HCT116 (cell line): ENCODE data around the gene MYBL2. TPM values are rescaled to one million over a fixed set of nuclear protein-coding genes. Genes with fewer than 3 reads are reported as not detected.

Experiments
- ATAC-seq: fragments of 200-7000 bp; cut with Tn5 transposase; 2 replicates; pipeline ENCODE4 v1.9.1; 2020; ENCODE audit warnings: mild to moderate bottlenecking, moderate library complexity
- BruUV-seq: library from RNA; stranded (reverse); fragments of 400-500 nt; replicated peaks from 2 replicates; lab custom pipeline; 2021; lab: Mats Ljungman, UMichigan
- CTCF ChIA-PET: fragments of 300-600 bp; sonication (Branson Sonifier 250); formaldehyde crosslinking; loops from one replicate; lab custom pipeline; 2021; ENCODE audit warnings: antibody characterized with exemption; lab: Charles Lee
- POLR2A ChIA-PET: fragments of 300-600, 350-600 bp; sonication (Branson Sonifier 250); formaldehyde crosslinking; loops from one replicate; lab custom pipeline; 2021; ENCODE audit warnings: antibody characterized with exemption; lab: Charles Lee
- RAD21 ChIA-PET, 2 experiments: fragments of 300-600 bp; sonication (Branson Sonifier 250); formaldehyde crosslinking; loops; one replicate each; lab custom pipeline; 2023; ENCODE audit warnings: low total read pairs in 2 of 2; ENCODE audit not compliant: uncharacterized antibody in 2 of 2, unreplicated experiment in 2 of 2, low non-redundant PET in 1 of 2; lab: Charles Lee
- DNase-seq: peaks from one replicate; pipeline ENCODE4 v3.0.0-alpha.2; 2010; ENCODE audit warnings: low read depth, low spot score
- H2AFZ ChIP-seq: fragments of 200-600 bp; shearing (Covaris generic), sonication (generic); 2 replicates; pipeline ENCODE4 v1.6.1; 2017; ENCODE audit warnings: low read depth, mixed run types, mixed read lengths, antibody characterized with exemption, low read length; ENCODE audit not compliant: poor library complexity, severe bottlenecking
- H3K27ac ChIP-seq: 2 replicates; pipeline ENCODE4 v1.5.1; 2012; ENCODE audit warnings: low read depth, low read length
- H3K27me3 ChIP-seq: fragments of 200-600 bp; sonication (generic); 2 replicates; pipeline ENCODE4 v1.6.1; 2016; ENCODE audit warnings: mixed run types, low read length, mixed read lengths; ENCODE audit not compliant: insufficient read depth
- H3K36me3 ChIP-seq, 2 experiments: fragments of 200-500 bp in 1 of 2; fragments of 200-600 bp in 1 of 2; sonication (Bioruptor generic) in 1 of 2; sonication (generic) in 1 of 2; 2 replicates each; pipeline versions ENCODE4 v1.5.1 to v1.6.1; 2014 to 2016; ENCODE audit warnings: low read length in 2 of 2, inconsistent platforms in 1 of 2, mixed read lengths in 1 of 2, mixed run types in 1 of 2; ENCODE audit not compliant: insufficient read depth in 2 of 2, control insufficient read depth in 1 of 2
- H3K4me1 ChIP-seq, 2 experiments: fragments of 200-600 bp in 1 of 2; sonication (generic) in 1 of 2; 2 replicates each; pipeline versions ENCODE4 v1.5.1 to v1.6.1; 2012 to 2017; ENCODE audit warnings: low read length in 2 of 2, inconsistent platforms in 1 of 2, mild to moderate bottlenecking in 1 of 2, mixed read lengths in 1 of 2, mixed run types in 1 of 2, moderate library complexity in 1 of 2; ENCODE audit not compliant: insufficient read depth in 2 of 2, control insufficient read depth in 1 of 2
- H3K4me2 ChIP-seq: fragments of 200-600 bp; sonication (generic); 2 replicates; pipeline ENCODE4 v1.6.1; 2017; ENCODE audit warnings: mixed run types, low read length, mixed read lengths
- H3K4me3 ChIP-seq, 2 experiments: fragments of 200-600 bp in 1 of 2; sonication (generic) in 1 of 2; replicated peaks in 1 of 2; 2 replicates each; pipeline ENCODE4 v1.5.1; 2011 to 2016; ENCODE audit warnings: low read length in 2 of 2, control low read depth in 1 of 2, low read depth in 1 of 2, mild to moderate bottlenecking in 1 of 2, mixed read lengths in 1 of 2, mixed run types in 1 of 2
- H3K79me2 ChIP-seq: fragments of 200-600 bp; sonication (generic); 2 replicates; pipeline ENCODE4 v1.6.1; 2017; ENCODE audit warnings: mild to moderate bottlenecking, mixed run types, low read length, moderate library complexity, mixed read lengths; ENCODE audit not compliant: insufficient read depth
- H3K9ac ChIP-seq: fragments of 200-600 bp; sonication (generic); 2 replicates; pipeline ENCODE4 v1.6.1; 2016; ENCODE audit warnings: low read length, mixed read lengths
- H3K9me2 ChIP-seq: fragments of 200-600 bp; sonication (generic), shearing (Covaris generic); 2 replicates; pipeline ENCODE4 v1.6.1; 2017; ENCODE audit warnings: mixed run types, mild to moderate bottlenecking, moderate library complexity; ENCODE audit not compliant: insufficient read depth
- H3K9me3 ChIP-seq, 2 experiments: fragments of 200-500 bp in 1 of 2; fragments of 200-600 bp in 1 of 2; sonication (Bioruptor generic) in 1 of 2; sonication (generic) in 1 of 2; 2 replicates each; pipeline ENCODE4 v1.6.1; 2014 to 2017; ENCODE audit warnings: low read length in 2 of 2, mixed read lengths in 2 of 2, inconsistent platforms in 1 of 2, low read depth in 1 of 2, mild to moderate bottlenecking in 1 of 2, mixed run types in 1 of 2, moderate library complexity in 1 of 2; ENCODE audit not compliant: control insufficient read depth in 1 of 2, insufficient read depth in 1 of 2
- H4K20me1 ChIP-seq: fragments of 200-600 bp; sonication (generic), shearing (Covaris generic); 2 replicates; pipeline ENCODE4 v1.6.1; 2017; ENCODE audit warnings: mixed run types, mild to moderate bottlenecking, moderate library complexity; ENCODE audit not compliant: insufficient read depth
- ATF3 ChIP-seq: IDR thresholded peaks from 2 replicates; pipeline ENCODE4 v1.6.1; 2012
- CBX3 ChIP-seq: IDR thresholded peaks from 2 replicates; pipeline ENCODE4 v1.6.1; 2012; ENCODE audit warnings: low read depth
- CTCF ChIP-seq, 3 experiments: fragments of 200-600 bp in 1 of 3; sonication (generic) in 1 of 3; IDR thresholded peaks in 2 of 3; conservative IDR thresholded peaks in 1 of 3; 2 replicates each; pipeline ENCODE4 v1.5.1; 2012 to 2017; ENCODE audit warnings: low read depth in 2 of 3, low read length in 2 of 3, antibody characterized with exemption in 1 of 3, borderline replicate concordance in 1 of 3, control low read depth in 1 of 3, mild to moderate bottlenecking in 1 of 3, mixed read lengths in 1 of 3, mixed run types in 1 of 3, moderate library complexity in 1 of 3; ENCODE audit not compliant: insufficient read depth in 1 of 3
- EGR1 ChIP-seq: IDR thresholded peaks from 2 replicates; pipeline ENCODE4 v1.6.1; 2012; ENCODE audit warnings: low read depth
- EZH2 ChIP-seq: fragments of 200-600 bp; sonication (generic); IDR thresholded peaks from 2 replicates; pipeline ENCODE4 v1.6.1; 2017; ENCODE audit warnings: antibody characterized with exemption, mixed run types
- EZH2phosphoT487 ChIP-seq: fragments of 200-600 bp; IDR thresholded peaks from 2 replicates; pipeline ENCODE4 v1.6.1; 2018; ENCODE audit warnings: antibody characterized with exemption, borderline replicate concordance
- MAX ChIP-seq: IDR thresholded peaks from 2 replicates; pipeline ENCODE4 v1.6.1; 2012
- POLR2A ChIP-seq: IDR thresholded peaks from 2 replicates; pipeline ENCODE4 v1.7.0; 2011; ENCODE audit warnings: borderline replicate concordance; ENCODE audit not compliant: insufficient read depth, insufficient read length; ENCODE audit errors: extremely low read depth
- POLR2AphosphoS5 ChIP-seq: IDR thresholded peaks from 2 replicates; pipeline ENCODE4 v1.6.1; 2011; ENCODE audit warnings: mild to moderate bottlenecking, low read depth, low read length, moderate library complexity
- YY1 ChIP-seq: IDR thresholded peaks from 2 replicates; pipeline ENCODE4 v1.6.1; 2011; ENCODE audit warnings: low read length, low read depth, moderate library complexity, mild to moderate bottlenecking; ENCODE audit not compliant: insufficient replicate concordance; ENCODE audit errors: extremely low read depth
- ZBTB33 ChIP-seq: IDR thresholded peaks from 2 replicates; pipeline ENCODE4 v1.6.1; 2011; ENCODE audit warnings: mild to moderate bottlenecking, low read length, moderate library complexity; ENCODE audit not compliant: insufficient replicate concordance; ENCODE audit errors: extremely low read depth
- ZFX ChIP-seq: fragments of 450-650 bp; IDR thresholded peaks from 2 replicates; pipeline ENCODE4 v1.6.1; 2017
- ZNF274 ChIP-seq: fragments of 200-500 bp; sonication (Bioruptor generic); IDR thresholded peaks from 2 replicates; pipeline ENCODE4 v1.6.1; 2014; ENCODE audit warnings: mild to moderate bottlenecking, low read depth, low read length, inconsistent platforms
- intact Hi-C: fragments of 100-400 bp; cut with micrococcal nuclease; formaldehyde crosslinking; loops from 2 replicates; pipeline ENCODE4 v1.10.0; 2022
- total RNA-seq: library from RNA; stranded (reverse); gene quantifications from one replicate; pipeline ENCODE4 v1.2.1, GENCODE V29; 2021; ENCODE audit not compliant: unreplicated experiment

MYBL2 gene
- total RNA-seq, 1 experiment from 2014 or later = 92.1 TPM

GRCh38 chr20:43722153-43722505 lies 55.2 kb downstream of the MYBL2 start:
- ChIA-PET CTCF (no interaction called here), POLR2A (no interaction called here), RAD21 (no interaction called here)
- H4K20me1 ChIP-seq = no peaks in the 10 kb centered on the region
- intact Hi-C loops = no loop called here
- H3K9ac ChIP-seq = no peak overlapping the region
- H3K4me3 ChIP-seq = no peak overlapping the region
- no TSS peak for BruUV-seq
- H3K27ac ChIP-seq = no peak overlapping the region
- H3K4me2 ChIP-seq = no peak overlapping the region
- TF ChIP-seq MAX (no peak), POLR2A (no peak), CTCF (IDR thresholded peaks at IDR 0.05 in 2 of 3, conservative IDR thresholded peaks at IDR 0.05 in 1 of 3; ENCODE audit: borderline replicate concordance in 1 of 3, insufficient read depth in 1 of 3, low read depth in 2 of 3, low read length in 2 of 3) (no peak), ZNF274 (no peak), POLR2AphosphoS5 (no peak), ZFX (no peak), CBX3 (no peak), EZH2 (no peak)
- no peaks in the 10 kb centered on the region for H3K79me2 ChIP-seq
- H3K9me2 ChIP-seq = no peaks in the 10 kb centered on the region
- H3K27me3 ChIP-seq = no peaks in the 10 kb centered on the region
- ATAC-seq = no peak
- no peak overlapping the region for H2AFZ ChIP-seq
- DNase-seq = no peak
- H3K9me3 ChIP-seq = no peaks in the 10 kb centered on the region
- H3K4me1 ChIP-seq = no peaks in the 10 kb centered on the region
- H3K36me3 ChIP-seq = 0 out of 4 replicates have a peak, but pooled peaks cover 0 to 2% of the 10 kb centered on the region in 2 experiments

GRCh38 chr20:43723186-43723585 lies 56.3 kb downstream of the MYBL2 start:
- H3K4me1 ChIP-seq = no peaks in the 10 kb centered on the region
- no peak for DNase-seq
- intact Hi-C loops = no loop called here
- H3K36me3 ChIP-seq = no peaks in the 10 kb centered on the region
- BruUV-seq = no TSS peak
- no peak overlapping the region for H2AFZ ChIP-seq
- H3K27me3 ChIP-seq = no peaks in the 10 kb centered on the region
- CTCF ChIA-PET = no interaction called here
- H3K4me3 ChIP-seq = no peak overlapping the region
- POLR2A ChIA-PET = no interaction called here
- H3K9me2 ChIP-seq = no peaks in the 10 kb centered on the region
- no peak overlapping the region for H3K9ac ChIP-seq
- H3K27ac ChIP-seq = no peak overlapping the region
- H3K79me2 ChIP-seq = no peaks in the 10 kb centered on the region
- ATAC-seq = no peak
- H3K9me3 ChIP-seq = no peaks in the 10 kb centered on the region
- no peaks in the 10 kb centered on the region for H4K20me1 ChIP-seq
- RAD21 ChIA-PET = no interaction called here
- H3K4me2 ChIP-seq = no peak overlapping the region
- TF ChIP-seq POLR2AphosphoS5 (no peak), EGR1 (no peak), YY1 (no peak), ZNF274 (no peak), POLR2A (no peak), CTCF (IDR thresholded peaks at IDR 0.05 in 2 of 3, conservative IDR thresholded peaks at IDR 0.05 in 1 of 3; ENCODE audit: borderline replicate concordance in 1 of 3, insufficient read depth in 1 of 3, low read depth in 2 of 3, low read length in 2 of 3) (no peak), EZH2phosphoT487 (no peak), ATF3 (no peak), ZBTB33 (no peak)
